KMS-11 (cell line): Measurements from ENCODE around the gene HGS.

Experiments
- H2AFZ ChIP-seq: fragments of 200-600 bp; sonication (generic); 2 replicates; pipeline ENCODE4 v1.6.1; 2016; ENCODE audit warnings: antibody characterized with exemption, mixed run types, low read depth
- H3K27ac ChIP-seq: fragments of 200-600 bp; sonication (generic); 2 replicates; pipeline ENCODE4 v1.6.1; 2016; ENCODE audit warnings: mild to moderate bottlenecking, mixed run types
- H3K27me3 ChIP-seq: fragments of 200-600 bp; sonication (generic); 2 replicates; pipeline ENCODE4 v1.6.1; 2017; ENCODE audit warnings: mild to moderate bottlenecking, low read depth, mixed run types, moderate library complexity; ENCODE audit not compliant: insufficient read depth
- H3K36me3 ChIP-seq: fragments of 200-600 bp; sonication (generic); 2 replicates; pipeline ENCODE4 v1.6.1; 2017; ENCODE audit warnings: mild to moderate bottlenecking, mixed run types; ENCODE audit not compliant: insufficient read depth
- H3K4me1 ChIP-seq: fragments of 200-600 bp; sonication (generic); 2 replicates; pipeline ENCODE4 v1.6.1; 2016; ENCODE audit warnings: mild to moderate bottlenecking, low read depth, mixed run types; ENCODE audit not compliant: poor library complexity, severe bottlenecking
- H3K4me2 ChIP-seq: fragments of 200-600 bp; sonication (generic); 2 replicates; pipeline ENCODE4 v1.7.0; 2016; ENCODE audit warnings: mild to moderate bottlenecking, mixed run types
- H3K4me3 ChIP-seq: fragments of 200-600 bp; sonication (generic); IDR thresholded peaks from 2 replicates; pipeline ENCODE4 v1.6.1; 2017; ENCODE audit warnings: low read depth, low read length, mixed read lengths; ENCODE audit not compliant: insufficient read depth
- H3K79me2 ChIP-seq: fragments of 200-600 bp; sonication (generic); 2 replicates; pipeline ENCODE4 v1.6.1; 2016; ENCODE audit warnings: low read depth, mixed run types; ENCODE audit not compliant: insufficient read depth
- H3K9ac ChIP-seq: fragments of 200-600 bp; sonication (generic); 2 replicates; pipeline ENCODE4 v1.6.1; 2016; ENCODE audit warnings: mild to moderate bottlenecking, mixed run types
- H4K20me1 ChIP-seq: fragments of 200-600 bp; sonication (generic); 2 replicates; pipeline ENCODE4 v1.6.1; 2016; ENCODE audit warnings: mild to moderate bottlenecking, mixed run types; ENCODE audit not compliant: insufficient read depth
- CTCF ChIP-seq: fragments of 200-600 bp; sonication (generic); conservative IDR thresholded peaks from 2 replicates; pipeline ENCODE4 v1.6.1; 2017; ENCODE audit warnings: low read depth, mild to moderate bottlenecking, antibody characterized with exemption, low read length, moderate library complexity, mixed read lengths

Gene HGS

GRCh38 chr17:81702934-81703746, 19.3 kb downstream of the HGS start, which contains the start of gene MRPL12:
Gene MRPL12, plus strand, starts transcription at chr17:81703367. Its CDS starts 135 bp downstream, at chr17:81703502.
- no peaks in the 10 kb centered on the region for H4K20me1 ChIP-seq
- peak within 1 kb of the TSS; percentile 81 for H3K27ac ChIP-seq
- peak within 1 kb of the TSS; percentile 32 for H2AFZ ChIP-seq

GRCh38 chr17:81703747-81704654, 20.2 kb downstream of the HGS start:
- H3K79me2 ChIP-seq: peaks cover 70% of the 10 kb centered on the region

More at GRCh38 chr17:81702934-81703746, 19.3 kb downstream of the HGS start, which contains the start of gene MRPL12:
- H3K27me3 ChIP-seq: no peaks in the 10 kb centered on the region
- H3K4me3 ChIP-seq: peak within 1 kb of the TSS; percentile 55
- H3K4me2 ChIP-seq: peak within 1 kb of the TSS; percentile 98
- H3K4me1 ChIP-seq: peaks cover 30% of the 10 kb centered on the region
- TF ChIP-seq CTCF: peak; percentile 54
- H3K36me3 ChIP-seq: peaks cover 7% of the 10 kb centered on the region; the same call in 1 of the 2 replicates
- peaks cover 72% of the 10 kb centered on the region for H3K79me2 ChIP-seq
- H3K9ac ChIP-seq: peak within 1 kb of the TSS; percentile 95

GRCh38 chr17:81705518-81706231, 21.9 kb downstream of the HGS start:
- Histone ChIP-seq H4K20me1 (no peaks in the 10 kb centered on the region), H3K79me2 (peaks cover 59% of the 10 kb centered on the region), H3K4me3 (no peak overlapping the region), H3K4me2 (no peak overlapping the region; the same call in 1 of the 2 replicates), H3K27ac (no peak overlapping the region), H3K36me3 (peaks cover 7% of the 10 kb centered on the region; the same call in 1 of the 2 replicates), H3K9ac (no peak overlapping the region), H3K27me3 (no peaks in the 10 kb centered on the region), H3K4me1 (peaks cover 35% of the 10 kb centered on the region), H2AFZ (no peak overlapping the region)
- no peak for TF ChIP-seq CTCF

More at GRCh38 chr17:81703747-81704654, 20.2 kb downstream of the HGS start:
- H2AFZ ChIP-seq: peak overlapping the region; percentile 32; the same call in 1 of the 2 replicates
- TF ChIP-seq CTCF: no peak
- H3K27ac ChIP-seq: peak overlapping the region; percentile 81
- peak overlapping the region; percentile 75 for H3K4me2 ChIP-seq
- H3K27me3 ChIP-seq: no peaks in the 10 kb centered on the region
- peaks cover 30% of the 10 kb centered on the region for H3K4me1 ChIP-seq
- peak overlapping the region; percentile 95 for H3K9ac ChIP-seq
- H4K20me1 ChIP-seq: no peaks in the 10 kb centered on the region
- H3K36me3 ChIP-seq: peaks cover 7% of the 10 kb centered on the region; the same call in 1 of the 2 replicates
- peak overlapping the region; percentile 55 for H3K4me3 ChIP-seq

- no peak overlapping the region for H3K4me3 ChIP-seq
- H3K27me3 ChIP-seq: no peaks in the 10 kb centered on the region
- TF ChIP-seq CTCF: no peak
- no peak overlapping the region for H2AFZ ChIP-seq
- H3K79me2 ChIP-seq: peaks cover 53% of the 10 kb centered on the region
- peaks cover 35% of the 10 kb centered on the region for H3K4me1 ChIP-seq
- peaks cover 7% of the 10 kb centered on the region; the same call in 1 of the 2 replicates for H3K36me3 ChIP-seq
- H3K4me2 ChIP-seq: no peak overlapping the region
- H3K9ac ChIP-seq: no peak overlapping the region
- H4K20me1 ChIP-seq: no peaks in the 10 kb centered on the region
- no peak overlapping the region for H3K27ac ChIP-seq
These were observed 22.4 kb downstream of the HGS start for GRCh38 chr17:81706232-81706611.
